ENCODE data around the gene HARS1.
"Not testable (repeated sequence)": the region's sequence is repeated elsewhere in the genome, so short reads cannot be mapped to it uniquely, and the experiment has no call there.

HARS1 gene

GRCh38 chr5:140633501-140633900 is 57.7 kb downstream of the HARS1 start:
- Histone ChIP-seq H3K4me1 (ENCODE audit: control insufficient read depth, insufficient read depth, low read length) (no peaks in the 10 kb centered on the region), H3K9me3 (ENCODE audit: control insufficient read depth, low read length) (no peaks in the 10 kb centered on the region), H3K27me3 (ENCODE audit: control insufficient read depth, insufficient read depth, low read length, poor library complexity, severe bottlenecking) (peaks cover 45% of the 10 kb centered on the region), H3K4me3 (ENCODE audit: insufficient read depth, low read depth, low read length) (no peak overlapping the region), H3K36me3 (ENCODE audit: control insufficient read depth, insufficient read depth, low read length) (no peaks in the 10 kb centered on the region), H3K27ac (ENCODE audit: insufficient read depth, low read depth, low read length, poor library complexity, severe bottlenecking) (no peak overlapping the region)
- 78 to 82% methylated on average over 2 of the region's 2 CpGs for WGBS, 2 experiments

GRCh38 chr5:140633021-140633471 is 58.1 kb downstream of the HARS1 start, which contains the start of gene CD14:
CD14 (minus strand) TSS chr5:140633175; CDS start chr5:140633071, 104 bp downstream.
- Histone ChIP-seq H3K4me1 (ENCODE audit: control insufficient read depth, insufficient read depth, low read length) (no peaks in the 10 kb centered on the region), H3K4me3 (ENCODE audit: insufficient read depth, low read depth, low read length) (peak within 1 kb of the TSS; percentile 15), H3K9me3 (ENCODE audit: control insufficient read depth, low read length) (no peaks in the 10 kb centered on the region), H3K27me3 (ENCODE audit: control insufficient read depth, insufficient read depth, low read length, poor library complexity, severe bottlenecking) (peaks cover 45% of the 10 kb centered on the region), H3K27ac (ENCODE audit: insufficient read depth, low read depth, low read length, poor library complexity, severe bottlenecking) (no peak within 1 kb of the TSS), H3K36me3 (ENCODE audit: control insufficient read depth, insufficient read depth, low read length) (no peaks in the 10 kb centered on the region)
- WGBS, 2 experiments: 34 to 43% methylated on average over 15 to 16 of the region's 16 CpGs

- Histone ChIP-seq H3K4me3 (ENCODE audit: insufficient read depth, low read depth, low read length) (peak overlapping the region; percentile 15), H3K27me3 (ENCODE audit: control insufficient read depth, insufficient read depth, low read length, poor library complexity, severe bottlenecking) (peaks cover 45% of the 10 kb centered on the region), H3K27ac (ENCODE audit: insufficient read depth, low read depth, low read length, poor library complexity, severe bottlenecking) (no peak overlapping the region), H3K36me3 (ENCODE audit: control insufficient read depth, insufficient read depth, low read length) (no peaks in the 10 kb centered on the region), H3K9me3 (ENCODE audit: control insufficient read depth, low read length) (no peaks in the 10 kb centered on the region), H3K4me1 (ENCODE audit: control insufficient read depth, insufficient read depth, low read length) (no peaks in the 10 kb centered on the region)
- 32 to 35% methylated on average over 51 of the region's 51 CpGs for WGBS, 2 experiments
Observed at GRCh38 chr5:140632366-140633020, 58.7 kb downstream of the HARS1 start.

- Histone ChIP-seq H3K4me1 (ENCODE audit: control insufficient read depth, insufficient read depth, low read length) (no peaks in the 10 kb centered on the region), H3K27ac (ENCODE audit: insufficient read depth, low read depth, low read length, poor library complexity, severe bottlenecking) (no peak overlapping the region), H3K4me3 (ENCODE audit: insufficient read depth, low read depth, low read length) (peak overlapping the region; percentile 15), H3K36me3 (ENCODE audit: control insufficient read depth, insufficient read depth, low read length) (no peaks in the 10 kb centered on the region), H3K9me3 (ENCODE audit: control insufficient read depth, low read length) (no peaks in the 10 kb centered on the region), H3K27me3 (ENCODE audit: control insufficient read depth, insufficient read depth, low read length, poor library complexity, severe bottlenecking) (peaks cover 45% of the 10 kb centered on the region)
- 47% methylated on average over 36 of the region's 36 CpGs for WGBS, 2 experiments
Observed at GRCh38 chr5:140631831-140632365, 59.3 kb downstream of the HARS1 start.

- H3K4me1 ChIP-seq (ENCODE audit: control insufficient read depth, insufficient read depth, low read length): no peaks in the 10 kb centered on the region
- H3K4me3 ChIP-seq (ENCODE audit: insufficient read depth, low read depth, low read length): no peak overlapping the region
- 90 to 95% methylated on average over 4 of the region's 4 CpGs for WGBS, 2 experiments
- H3K27ac ChIP-seq (ENCODE audit: insufficient read depth, low read depth, low read length, poor library complexity, severe bottlenecking): no peak overlapping the region
- H3K9me3 ChIP-seq (ENCODE audit: control insufficient read depth, low read length): no peaks in the 10 kb centered on the region
- no peaks in the 10 kb centered on the region for H3K36me3 ChIP-seq (ENCODE audit: control insufficient read depth, insufficient read depth, low read length)
- H3K27me3 ChIP-seq (ENCODE audit: control insufficient read depth, insufficient read depth, low read length, poor library complexity, severe bottlenecking): peaks cover 45% of the 10 kb centered on the region
Observed at GRCh38 chr5:140631036-140631417, 60.1 kb downstream of the HARS1 start.

- WGBS, 2 experiments: 74 to 84% methylated on average over 2 of the region's 2 CpGs
- no peaks in the 10 kb centered on the region for H3K9me3 ChIP-seq (ENCODE audit: control insufficient read depth, low read length)
- H3K4me3 ChIP-seq (ENCODE audit: insufficient read depth, low read depth, low read length): no peak overlapping the region
- no peaks in the 10 kb centered on the region for H3K4me1 ChIP-seq (ENCODE audit: control insufficient read depth, insufficient read depth, low read length)
- no peak overlapping the region for H3K27ac ChIP-seq (ENCODE audit: insufficient read depth, low read depth, low read length, poor library complexity, severe bottlenecking)
- H3K36me3 ChIP-seq (ENCODE audit: control insufficient read depth, insufficient read depth, low read length): no peaks in the 10 kb centered on the region
- H3K27me3 ChIP-seq (ENCODE audit: control insufficient read depth, insufficient read depth, low read length, poor library complexity, severe bottlenecking): peaks cover 45% of the 10 kb centered on the region
Observed at GRCh38 chr5:140630292-140631035, 60.7 kb downstream of the HARS1 start.

- WGBS, 2 experiments: 76 to 100% methylated on average over 1 of the region's 1 CpG
- H3K4me3 ChIP-seq (ENCODE audit: insufficient read depth, low read depth, low read length): no peak overlapping the region
- no peaks in the 10 kb centered on the region for H3K4me1 ChIP-seq (ENCODE audit: control insufficient read depth, insufficient read depth, low read length)
- H3K9me3 ChIP-seq (ENCODE audit: control insufficient read depth, low read length): no peaks in the 10 kb centered on the region
- no peaks in the 10 kb centered on the region for H3K36me3 ChIP-seq (ENCODE audit: control insufficient read depth, insufficient read depth, low read length)
- no peak overlapping the region for H3K27ac ChIP-seq (ENCODE audit: insufficient read depth, low read depth, low read length, poor library complexity, severe bottlenecking)
- H3K27me3 ChIP-seq (ENCODE audit: control insufficient read depth, insufficient read depth, low read length, poor library complexity, severe bottlenecking): peaks cover 39% of the 10 kb centered on the region
Observed at GRCh38 chr5:140628711-140629110, 62.5 kb downstream of the HARS1 start.

- Histone ChIP-seq H3K36me3 (ENCODE audit: control insufficient read depth, insufficient read depth, low read length) (no peaks in the 10 kb centered on the region), H3K27ac (ENCODE audit: insufficient read depth, low read depth, low read length, poor library complexity, severe bottlenecking) (no peak overlapping the region), H3K9me3 (ENCODE audit: control insufficient read depth, low read length) (no peaks in the 10 kb centered on the region), H3K4me3 (ENCODE audit: insufficient read depth, low read depth, low read length) (no peak overlapping the region), H3K4me1 (ENCODE audit: control insufficient read depth, insufficient read depth, low read length) (no peaks in the 10 kb centered on the region), H3K27me3 (ENCODE audit: control insufficient read depth, insufficient read depth, low read length, poor library complexity, severe bottlenecking) (peaks cover 31% of the 10 kb centered on the region)
- 85 to 86% methylated on average over 6 of the region's 6 CpGs for WGBS, 2 experiments
Observed at GRCh38 chr5:140627972-140628371, 63.2 kb downstream of the HARS1 start.

GRCh38 chr5:140624886-140625285 is 66.3 kb downstream of the HARS1 start:
- not testable (repeated sequence) for H3K4me1 ChIP-seq (ENCODE audit: control insufficient read depth, insufficient read depth, low read length); H3K27ac ChIP-seq (ENCODE audit: insufficient read depth, low read depth, low read length, poor library complexity, severe bottlenecking); H3K9me3 ChIP-seq (ENCODE audit: control insufficient read depth, low read length); H3K27me3 ChIP-seq (ENCODE audit: control insufficient read depth, insufficient read depth, low read length, poor library complexity, severe bottlenecking); H3K36me3 ChIP-seq (ENCODE audit: control insufficient read depth, insufficient read depth, low read length); H3K4me3 ChIP-seq (ENCODE audit: insufficient read depth, low read depth, low read length)
- 86 to 90% methylated on average over 10 of the region's 10 CpGs for WGBS, 2 experiments

Data from ectodermal cell (in vitro differentiated cells).